Activated T-helper 2 cell treated with anti-CD3 and anti-CD28 coated beads, Interferon-gamma antibody, Interleukin-2, Interleukin-4, amounts not matched to agents 10 μg/mL and 5 μg/mL and 100 μg/mL, durations not matched to agents 14 hours and 24 hours and 36 hours (primary cell): ENCODE measurements around the gene MUSTN1. TPM values are rescaled to one million over a fixed set of nuclear protein-coding genes. Genes with fewer than 3 reads are reported as not detected.

Experiments
- DNase-seq: peaks from one replicate; pipeline ENCODE4 v3.0.0; 2021; ENCODE audit warnings: low spot score
- H3K27ac Mint-ChIP-seq: one replicate; pipeline ENCODE4 v1.8.0; 2021; ENCODE audit warnings: mixed read lengths
- H3K27me3 Mint-ChIP-seq: one replicate; pipeline ENCODE4 v1.8.0; 2021; ENCODE audit warnings: low read depth, mixed read lengths
- H3K36me3 Mint-ChIP-seq: one replicate; pipeline ENCODE4 v1.8.0; 2021; ENCODE audit warnings: low read depth, mixed read lengths
- H3K4me1 Mint-ChIP-seq: one replicate; pipeline ENCODE4 v1.8.0; 2021; ENCODE audit warnings: low read depth, mixed read lengths
- H3K4me3 Mint-ChIP-seq: one replicate; pipeline ENCODE4 v1.8.0; 2021; ENCODE audit warnings: low read depth, mild to moderate bottlenecking, moderate library complexity, mixed read lengths
- H3K9me3 Mint-ChIP-seq: one replicate; pipeline ENCODE4 v1.8.0; 2021; ENCODE audit warnings: mixed read lengths
- intact Hi-C: fragments of 100-400 bp; cut with micrococcal nuclease; formaldehyde crosslinking; loops from one replicate; pipeline ENCODE4 v1.15.1; 2023
- total RNA-seq: library from RNA; stranded (reverse); gene quantifications from 2 replicates; pipeline ENCODE4 v1.2.3, GENCODE V29; 2022

Gene MUSTN1
- total RNA-seq, 1 donor from 2014 or later: 2.6 TPM

GRCh38 chr3:52847726-52848125, 12.9 kb upstream of the MUSTN1 start:
- H3K9me3 Mint-ChIP-seq: no peaks in the 10 kb centered on the region

GRCh38 chr3:52847241-52847640, 12.4 kb upstream of the MUSTN1 start:
- Mint-ChIP-seq H3K36me3 (peaks cover 5% of the 10 kb centered on the region), H3K4me1 (no peaks in the 10 kb centered on the region), H3K4me3 (no peak overlapping the region), H3K27me3 (no peaks in the 10 kb centered on the region), H3K27ac (no peak overlapping the region), H3K9me3 (no peaks in the 10 kb centered on the region)
- DNase-seq: no peak
- intact Hi-C loops: no loop called here

More at GRCh38 chr3:52847726-52848125, 12.9 kb upstream of the MUSTN1 start:
- no peaks in the 10 kb centered on the region for H3K4me1 Mint-ChIP-seq
- intact Hi-C loops: no loop called here
- H3K36me3 Mint-ChIP-seq: peaks cover 5% of the 10 kb centered on the region
- H3K4me3 Mint-ChIP-seq: no peak overlapping the region
- no peaks in the 10 kb centered on the region for H3K27me3 Mint-ChIP-seq
- H3K27ac Mint-ChIP-seq: no peak overlapping the region
- no peak for DNase-seq

GRCh38 chr3:52846432-52846965, 11.7 kb upstream of the MUSTN1 start:
- Mint-ChIP-seq H3K4me3 (no peak overlapping the region), H3K4me1 (no peaks in the 10 kb centered on the region), H3K36me3 (no peaks in the 10 kb centered on the region), H3K27me3 (no peaks in the 10 kb centered on the region), H3K9me3 (no peaks in the 10 kb centered on the region), H3K27ac (no peak overlapping the region)
- intact Hi-C loops: no loop called here
- DNase-seq: no peak

GRCh38 chr3:52845691-52846431, 11.0 kb upstream of the MUSTN1 start:
- Mint-ChIP-seq H3K4me1 (no peaks in the 10 kb centered on the region), H3K27me3 (no peaks in the 10 kb centered on the region), H3K4me3 (no peak overlapping the region), H3K9me3 (no peaks in the 10 kb centered on the region), H3K36me3 (no peaks in the 10 kb centered on the region), H3K27ac (no peak overlapping the region)
- intact Hi-C loops: no loop called here
- no peak for DNase-seq

- DNase-seq: no peak
- H3K4me3 Mint-ChIP-seq: no peak overlapping the region
- H3K27me3 Mint-ChIP-seq: no peaks in the 10 kb centered on the region
- H3K36me3 Mint-ChIP-seq: no peaks in the 10 kb centered on the region
- H3K9me3 Mint-ChIP-seq: no peaks in the 10 kb centered on the region
- H3K27ac Mint-ChIP-seq: no peak overlapping the region
- no peaks in the 10 kb centered on the region for H3K4me1 Mint-ChIP-seq
- intact Hi-C loops: no loop called here
These were observed 10.3 kb upstream of the MUSTN1 start for GRCh38 chr3:52845157-52845556.

GRCh38 chr3:52844290-52844975, 9.6 kb upstream of the MUSTN1 start:
- Mint-ChIP-seq H3K4me3 (no peak overlapping the region), H3K27ac (no peak overlapping the region), H3K27me3 (no peaks in the 10 kb centered on the region), H3K9me3 (no peaks in the 10 kb centered on the region), H3K36me3 (no peaks in the 10 kb centered on the region), H3K4me1 (peaks cover 2% of the 10 kb centered on the region)
- intact Hi-C loops: no loop called here
- DNase-seq: no peak

GRCh38 chr3:52843881-52844280, 9.1 kb upstream of the MUSTN1 start:
- H3K4me3 Mint-ChIP-seq: no peak overlapping the region
- H3K9me3 Mint-ChIP-seq: no peaks in the 10 kb centered on the region
- no peak for DNase-seq
- no peak overlapping the region for H3K27ac Mint-ChIP-seq
- H3K27me3 Mint-ChIP-seq: no peaks in the 10 kb centered on the region
- H3K36me3 Mint-ChIP-seq: no peaks in the 10 kb centered on the region
- intact Hi-C loops: no loop called here
- peaks cover 7% of the 10 kb centered on the region for H3K4me1 Mint-ChIP-seq

GRCh38 chr3:52843108-52843865, 8.5 kb upstream of the MUSTN1 start:
- DNase-seq: no peak
- Mint-ChIP-seq H3K4me1 (peaks cover 11% of the 10 kb centered on the region), H3K27me3 (no peaks in the 10 kb centered on the region), H3K4me3 (no peak overlapping the region), H3K9me3 (no peaks in the 10 kb centered on the region), H3K36me3 (no peaks in the 10 kb centered on the region), H3K27ac (no peak overlapping the region)
- intact Hi-C loops: no loop called here

- no peaks in the 10 kb centered on the region for H3K27me3 Mint-ChIP-seq
- intact Hi-C loops: no loop called here
- H3K4me3 Mint-ChIP-seq: no peak overlapping the region
- H3K9me3 Mint-ChIP-seq: no peaks in the 10 kb centered on the region
- no peak for DNase-seq
- H3K36me3 Mint-ChIP-seq: no peaks in the 10 kb centered on the region
- no peak overlapping the region for H3K27ac Mint-ChIP-seq
- peaks cover 15% of the 10 kb centered on the region for H3K4me1 Mint-ChIP-seq
These were observed 7.6 kb upstream of the MUSTN1 start for GRCh38 chr3:52842424-52842823.

- no peaks in the 10 kb centered on the region for H3K36me3 Mint-ChIP-seq
- peaks cover 15% of the 10 kb centered on the region for H3K4me1 Mint-ChIP-seq
- H3K27ac Mint-ChIP-seq: no peak overlapping the region
- H3K4me3 Mint-ChIP-seq: no peak overlapping the region
- DNase-seq: no peak
- no peaks in the 10 kb centered on the region for H3K27me3 Mint-ChIP-seq
- intact Hi-C loops: no loop called here
- no peaks in the 10 kb centered on the region for H3K9me3 Mint-ChIP-seq
These were observed 7.1 kb upstream of the MUSTN1 start for GRCh38 chr3:52841981-52842340.

GRCh38 chr3:52841211-52841980, 6.6 kb upstream of the MUSTN1 start:
- intact Hi-C loops: no loop called here
- no peaks in the 10 kb centered on the region for H3K27me3 Mint-ChIP-seq
- H3K9me3 Mint-ChIP-seq: no peaks in the 10 kb centered on the region
- H3K27ac Mint-ChIP-seq: no peak overlapping the region
- no peak for DNase-seq
- H3K36me3 Mint-ChIP-seq: no peaks in the 10 kb centered on the region
- no peak overlapping the region for H3K4me3 Mint-ChIP-seq
- peaks cover 18% of the 10 kb centered on the region for H3K4me1 Mint-ChIP-seq

- H3K4me3 Mint-ChIP-seq: no peak overlapping the region
- H3K4me1 Mint-ChIP-seq: peaks cover 18% of the 10 kb centered on the region
- H3K27me3 Mint-ChIP-seq: no peaks in the 10 kb centered on the region
- no peak for DNase-seq
- H3K27ac Mint-ChIP-seq: no peak overlapping the region
- intact Hi-C loops: no loop called here
- no peaks in the 10 kb centered on the region for H3K36me3 Mint-ChIP-seq
- no peaks in the 10 kb centered on the region for H3K9me3 Mint-ChIP-seq
These were observed 5.2 kb upstream of the MUSTN1 start for GRCh38 chr3:52839892-52840545.
